GM19035 (cell line): Measurements from ENCODE around the gene MACROD2.

Source experiments
- ATAC-seq: cut with Tn5 transposase; IDR thresholded peaks from one replicate; pipeline ENCODE4 v1.9.1; 2021; ENCODE audit not compliant: unreplicated experiment

MACROD2 gene

DNA sequence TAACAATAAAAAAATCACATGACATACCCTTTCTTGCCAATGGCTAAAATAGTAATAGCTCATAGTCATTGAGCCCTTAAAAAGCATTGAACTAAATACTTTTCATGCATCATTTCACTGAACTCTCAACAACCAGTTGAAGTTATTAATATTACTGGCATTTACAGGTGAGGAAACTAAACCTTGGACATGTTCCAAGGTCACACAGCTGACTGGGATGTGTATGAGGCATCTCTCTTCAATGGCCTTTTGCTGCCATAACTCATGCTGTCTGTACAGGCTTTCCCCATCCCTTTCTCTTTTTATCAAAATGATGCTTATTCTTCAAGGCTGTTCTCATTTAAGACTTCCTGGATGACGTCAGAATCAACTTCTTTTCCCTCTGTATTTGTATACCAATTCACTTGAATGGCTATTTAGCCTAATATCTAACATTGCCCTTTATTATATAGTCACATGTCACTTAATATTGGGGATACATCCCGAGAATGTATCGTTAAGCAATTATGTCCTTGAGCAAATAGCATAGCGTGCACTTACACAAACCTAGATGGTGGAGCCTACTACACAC is 2101.5 kb downstream of the MACROD2 start:
- ATAC-seq, result no peak

DNA sequence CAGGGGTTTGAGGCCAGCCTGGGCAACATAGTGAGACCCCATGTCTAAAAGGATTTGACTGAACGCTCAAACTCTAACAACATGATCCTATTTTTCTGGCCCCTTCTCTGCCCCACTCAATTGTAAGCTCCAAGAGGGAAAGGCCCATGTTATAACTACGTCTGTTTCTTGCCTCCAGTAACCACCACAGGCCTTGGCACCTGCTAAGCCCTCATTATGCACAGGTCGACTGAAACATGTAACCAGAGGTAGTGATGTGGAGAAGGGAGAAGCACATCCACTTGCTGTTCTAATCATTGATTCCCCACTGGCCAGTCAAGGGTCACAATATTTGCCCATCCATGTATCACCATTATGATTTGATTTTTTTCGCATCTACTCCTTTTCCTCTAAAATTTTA is 2102.5 kb downstream of the MACROD2 start:
- no peak for ATAC-seq

DNA sequence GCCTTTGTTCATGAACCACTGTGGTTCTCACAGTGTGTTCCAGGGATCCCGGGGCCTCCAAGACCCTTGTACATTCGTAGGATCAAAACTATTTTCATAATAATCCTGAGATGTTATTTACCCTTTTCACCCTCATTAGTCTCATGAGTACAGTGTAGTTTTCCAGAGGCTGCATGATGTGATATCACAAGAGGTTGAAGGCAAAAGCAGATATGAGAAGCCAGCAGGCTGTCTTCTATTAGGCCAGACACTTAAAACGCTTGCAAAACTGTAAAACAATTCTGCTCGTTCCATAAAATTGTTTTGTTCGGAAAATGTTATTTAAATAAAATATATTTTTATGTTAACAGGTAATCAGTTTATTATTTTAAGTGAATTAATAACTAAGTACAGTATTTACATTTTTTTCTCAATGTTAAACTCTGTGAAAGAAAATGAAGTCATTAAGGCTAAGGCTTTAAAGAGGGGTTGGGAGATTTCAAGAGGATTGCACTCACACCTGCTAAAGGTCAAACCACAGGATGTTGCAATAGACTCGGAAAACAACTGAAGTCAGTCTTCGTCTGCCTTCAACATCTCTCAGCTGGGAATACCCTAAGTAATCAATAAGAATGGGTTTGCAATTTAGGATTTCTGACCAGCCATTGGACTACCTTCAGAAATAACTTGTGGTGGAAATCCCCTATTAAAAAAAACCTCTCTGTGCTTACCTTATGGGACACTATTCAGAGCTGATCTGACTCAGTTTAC is 2103.7 kb downstream of the MACROD2 start:
- no peak for ATAC-seq

DNA sequence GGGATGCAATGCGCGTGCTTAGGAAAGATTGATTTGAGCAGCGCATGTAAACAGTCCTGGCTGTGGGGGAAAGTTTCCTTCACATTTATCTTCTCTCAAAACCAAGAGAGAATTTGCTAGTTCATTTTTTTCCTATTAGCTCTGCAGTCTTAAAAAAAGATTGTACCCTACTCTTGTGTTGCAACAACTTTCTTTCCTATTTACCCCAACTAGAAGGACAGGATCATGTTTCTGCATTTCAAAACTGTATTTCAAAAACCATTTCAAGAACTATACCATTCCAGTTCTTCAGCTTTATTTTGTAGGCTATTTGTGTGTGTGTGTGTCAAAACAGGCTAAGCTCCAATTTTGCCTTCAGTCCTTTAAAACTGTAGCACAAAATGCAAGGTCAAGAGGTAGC is 2104.8 kb downstream of the MACROD2 start:
- ATAC-seq, result no peak

DNA sequence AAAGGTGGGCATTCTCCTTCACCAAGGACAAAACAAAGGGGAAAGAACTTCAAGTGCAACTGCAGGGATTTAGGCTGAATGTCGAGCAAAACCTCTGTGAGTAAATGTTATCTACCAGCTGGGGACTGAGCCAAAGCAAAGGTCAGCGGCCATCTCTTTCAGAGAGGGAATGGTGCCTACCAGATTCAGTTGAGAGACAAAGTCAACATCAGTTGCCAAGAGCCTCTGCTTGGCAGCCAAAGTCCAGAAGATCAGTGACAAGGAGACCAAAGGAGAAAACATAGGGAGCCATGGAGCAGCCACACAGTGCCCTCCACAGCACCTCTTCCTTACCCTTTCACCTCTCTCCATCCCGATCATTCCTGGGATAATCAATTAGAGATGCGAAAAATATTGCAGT is 2105.5 kb downstream of the MACROD2 start:
- ATAC-seq, result no peak
